Osteoblast (primary cell): ENCODE measurements around the gene BDH1. TPM values are rescaled to one million over a fixed set of nuclear protein-coding genes. Genes with fewer than 3 reads are reported as not detected.

ENCODE experiments used
- DNase-seq: peaks from one replicate; pipeline ENCODE4 v3.0.0; 2011; ENCODE audit warnings: low spot score, mixed read lengths; ENCODE audit not compliant: insufficient read length; ENCODE audit errors: missing footprints
- H2AFZ ChIP-seq: 2 replicates; pipeline ENCODE4 v1.6.0; 2011; ENCODE audit warnings: mild to moderate bottlenecking, low read length
- H3K27ac ChIP-seq: 2 replicates; pipeline ENCODE4 v1.5.1; 2011; ENCODE audit warnings: mild to moderate bottlenecking, low read depth, low read length, moderate library complexity
- H3K27me3 ChIP-seq: 2 replicates; pipeline ENCODE4 v1.6.0; 2012; ENCODE audit warnings: mild to moderate bottlenecking, control low read depth, inconsistent platforms, low read length, moderate library complexity; ENCODE audit not compliant: insufficient read depth
- H3K36me3 ChIP-seq: 2 replicates; pipeline ENCODE4 v1.5.1; 2011; ENCODE audit warnings: mild to moderate bottlenecking, low read length, control low read depth, moderate library complexity; ENCODE audit not compliant: insufficient read depth
- H3K4me1 ChIP-seq: 2 replicates; pipeline ENCODE4 v1.5.1; 2011; ENCODE audit warnings: mild to moderate bottlenecking, low read length, control low read depth, moderate library complexity; ENCODE audit not compliant: insufficient read depth
- H3K4me2 ChIP-seq: 2 replicates; pipeline ENCODE4 v1.6.0; 2011; ENCODE audit warnings: mild to moderate bottlenecking, low read length; ENCODE audit not compliant: insufficient read depth
- H3K4me3 ChIP-seq: fragments of 200-600 bp; sonication (generic); 3 replicates; pipeline ENCODE4 v1.5.1; 2012; ENCODE audit warnings: mild to moderate bottlenecking, low read length, inconsistent platforms; ENCODE audit not compliant: insufficient read depth
- H3K79me2 ChIP-seq: 2 replicates; pipeline ENCODE4 v1.6.0; 2012; ENCODE audit warnings: mild to moderate bottlenecking, low read length, control low read depth, inconsistent platforms; ENCODE audit not compliant: insufficient read depth
- H3K9me3 ChIP-seq: 2 replicates; pipeline ENCODE4 v1.5.1; 2011; ENCODE audit warnings: low read depth, low read length, control low read depth
- H4K20me1 ChIP-seq: 2 replicates; pipeline ENCODE4 v1.6.0; 2012; ENCODE audit warnings: mild to moderate bottlenecking, low read length, control low read depth; ENCODE audit not compliant: insufficient read depth
- total RNA-seq: library from RNA; depleted of rRNA; stranded (reverse); fragments of >200 nt; gene quantifications from 2 replicates; pipeline ENCODE4 v1.2.3, GENCODE V29; 2012
- TF ChIP-seq, protein P1 (sequence below): IDR thresholded peaks from 2 replicates; pipeline ENCODE4 v1.5.1; 2011; ENCODE audit warnings: mild to moderate bottlenecking, low read depth, low read length, moderate library complexity; ENCODE audit errors: extremely low read depth

Gene BDH1
- total RNA-seq, 1 donor = 5.8 TPM

DNA sequence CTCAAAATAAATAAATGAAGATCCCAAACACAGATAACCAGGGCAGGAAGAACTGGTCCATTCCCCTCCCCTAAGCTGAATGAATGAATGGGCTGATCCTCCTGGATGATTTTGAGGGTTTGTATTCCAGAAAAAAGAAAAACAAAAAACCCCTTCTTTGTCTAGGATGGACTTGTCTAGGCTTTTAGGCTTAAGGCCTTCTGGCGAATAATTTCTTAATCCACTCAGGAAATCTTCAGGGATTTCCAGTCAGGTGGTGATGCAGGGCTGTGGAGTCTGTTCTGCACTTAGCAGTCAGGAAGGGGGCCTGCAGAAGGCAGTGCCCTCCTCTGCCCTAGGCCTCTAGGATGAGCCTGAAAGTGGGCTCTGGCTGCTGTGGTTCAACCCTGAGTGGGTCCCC, 52.1 kb downstream of the BDH1 start:
- no peak overlapping the region for H3K4me3 ChIP-seq
- H3K27me3 ChIP-seq = no peaks in the 10 kb centered on the region
- no peaks in the 10 kb centered on the region for H3K79me2 ChIP-seq
- no peak overlapping the region for H3K4me2 ChIP-seq
- no peaks in the 10 kb centered on the region for H3K9me3 ChIP-seq
- no peaks in the 10 kb centered on the region for H3K36me3 ChIP-seq
- H4K20me1 ChIP-seq = no peaks in the 10 kb centered on the region
- no peak overlapping the region for H2AFZ ChIP-seq
- TF ChIP-seq, protein P1, sequence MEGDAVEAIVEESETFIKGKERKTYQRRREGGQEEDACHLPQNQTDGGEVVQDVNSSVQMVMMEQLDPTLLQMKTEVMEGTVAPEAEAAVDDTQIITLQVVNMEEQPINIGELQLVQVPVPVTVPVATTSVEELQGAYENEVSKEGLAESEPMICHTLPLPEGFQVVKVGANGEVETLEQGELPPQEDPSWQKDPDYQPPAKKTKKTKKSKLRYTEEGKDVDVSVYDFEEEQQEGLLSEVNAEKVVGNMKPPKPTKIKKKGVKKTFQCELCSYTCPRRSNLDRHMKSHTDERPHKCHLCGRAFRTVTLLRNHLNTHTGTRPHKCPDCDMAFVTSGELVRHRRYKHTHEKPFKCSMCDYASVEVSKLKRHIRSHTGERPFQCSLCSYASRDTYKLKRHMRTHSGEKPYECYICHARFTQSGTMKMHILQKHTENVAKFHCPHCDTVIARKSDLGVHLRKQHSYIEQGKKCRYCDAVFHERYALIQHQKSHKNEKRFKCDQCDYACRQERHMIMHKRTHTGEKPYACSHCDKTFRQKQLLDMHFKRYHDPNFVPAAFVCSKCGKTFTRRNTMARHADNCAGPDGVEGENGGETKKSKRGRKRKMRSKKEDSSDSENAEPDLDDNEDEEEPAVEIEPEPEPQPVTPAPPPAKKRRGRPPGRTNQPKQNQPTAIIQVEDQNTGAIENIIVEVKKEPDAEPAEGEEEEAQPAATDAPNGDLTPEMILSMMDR = no peak
- no peak overlapping the region for H3K27ac ChIP-seq
- peaks cover 3% of the 10 kb centered on the region for H3K4me1 ChIP-seq
- no peak for DNase-seq

DNA sequence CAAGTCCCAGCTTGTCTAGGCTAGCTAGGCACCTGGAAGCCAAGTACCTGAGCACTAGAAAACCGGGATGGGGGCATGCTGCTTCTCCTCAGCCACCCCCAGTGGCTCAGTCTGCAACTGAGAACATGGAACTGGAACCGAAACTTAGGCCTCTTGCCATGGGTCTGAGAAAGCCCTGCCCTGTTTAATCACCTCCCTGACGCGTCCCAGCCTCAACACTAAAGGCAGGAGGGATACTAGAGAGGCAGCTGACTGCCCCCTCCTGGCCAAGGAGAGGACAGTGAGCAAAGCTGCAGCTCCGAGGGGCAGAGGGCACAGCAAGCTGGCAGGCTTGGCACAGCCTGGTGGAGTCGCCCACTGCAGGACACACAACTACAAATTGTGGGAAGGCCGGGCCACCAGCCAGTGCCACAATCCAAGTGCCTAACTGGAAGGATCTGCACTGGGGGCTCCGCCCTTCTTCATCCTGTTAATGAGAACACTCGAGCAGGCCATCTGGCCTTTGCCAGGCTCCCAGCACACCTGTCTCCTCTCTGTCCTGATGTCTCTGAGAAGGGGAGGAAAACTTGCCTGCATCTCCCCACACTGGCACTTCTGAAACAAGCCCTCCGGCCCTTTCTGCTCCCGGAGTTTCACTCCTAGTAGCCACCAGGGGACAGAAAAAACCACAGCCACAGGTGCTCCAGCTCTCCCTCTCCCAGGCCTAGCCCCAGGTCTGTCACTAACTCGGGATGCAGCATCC, 53.7 kb downstream of the BDH1 start:
- H3K79me2 ChIP-seq = no peaks in the 10 kb centered on the region
- H3K27me3 ChIP-seq = no peaks in the 10 kb centered on the region
- TF ChIP-seq, protein P1 = peak; percentile 81
- peak; percentile 99 for DNase-seq
- H3K27ac ChIP-seq = peak overlapping the region; percentile 23
- no peaks in the 10 kb centered on the region for H3K36me3 ChIP-seq
- peak overlapping the region; percentile 63 for H2AFZ ChIP-seq
- no peaks in the 10 kb centered on the region for H3K9me3 ChIP-seq
- H3K4me3 ChIP-seq = peak overlapping the region; percentile 31
- no peaks in the 10 kb centered on the region for H4K20me1 ChIP-seq
- H3K4me2 ChIP-seq = peak overlapping the region; percentile 36
- H3K4me1 ChIP-seq = peaks cover 3% of the 10 kb centered on the region

DNA sequence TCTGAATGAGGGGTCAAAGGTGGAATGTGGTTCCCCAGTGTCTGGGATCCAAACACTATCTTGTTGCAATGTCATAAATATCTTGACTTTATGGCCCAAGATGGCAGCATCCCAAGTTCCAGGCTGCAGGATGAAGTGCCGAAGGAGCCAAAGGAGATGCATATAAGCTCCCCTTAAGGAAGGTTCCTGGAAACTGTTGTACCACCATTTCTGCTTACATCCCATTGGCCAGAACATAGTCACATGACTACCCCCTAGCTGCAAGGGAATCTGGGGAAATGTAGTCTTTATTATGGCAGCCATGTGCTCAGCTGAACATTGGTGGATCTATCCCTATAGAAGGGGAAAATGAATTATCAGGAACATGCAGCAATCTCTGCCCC, 54.3 kb downstream of the BDH1 start:
- Histone ChIP-seq H3K9me3 (no peaks in the 10 kb centered on the region), H3K27me3 (no peaks in the 10 kb centered on the region), H2AFZ (peak overlapping the region; percentile 63), H3K4me3 (peak overlapping the region; percentile 31), H3K4me2 (peak overlapping the region; percentile 36), H3K27ac (peak overlapping the region; percentile 23), H4K20me1 (no peaks in the 10 kb centered on the region), H3K4me1 (peaks cover 9% of the 10 kb centered on the region), H3K79me2 (no peaks in the 10 kb centered on the region), H3K36me3 (no peaks in the 10 kb centered on the region)
- DNase-seq = peak; percentile 83
- TF ChIP-seq, protein P1 = no peak

DNA sequence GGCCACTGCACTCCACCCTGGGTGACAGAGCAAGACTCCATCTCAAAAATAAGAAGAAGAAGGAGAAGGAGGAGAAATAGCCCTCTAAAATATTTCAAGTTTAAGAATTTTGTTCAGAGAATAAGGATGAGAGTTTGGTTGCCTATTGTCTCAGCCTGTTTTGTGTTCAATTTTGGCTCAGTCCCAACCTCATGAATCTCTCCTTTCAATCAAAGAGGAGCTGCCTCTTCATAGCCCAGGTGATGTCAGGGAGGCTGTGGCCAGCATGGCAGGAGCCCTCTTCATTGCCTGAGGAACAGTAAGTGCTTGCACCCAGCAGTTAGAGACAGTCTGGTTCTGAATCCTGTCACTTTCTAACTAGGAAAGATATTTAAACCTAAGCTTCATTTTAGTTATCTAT, 55.0 kb downstream of the BDH1 start:
- no peak overlapping the region for H3K4me3 ChIP-seq
- TF ChIP-seq, protein P1 = no peak
- no peak for DNase-seq

More for the DNA sequence above, 55.0 kb downstream of the BDH1 start:
- Histone ChIP-seq H3K36me3 (no peaks in the 10 kb centered on the region), H3K27me3 (no peaks in the 10 kb centered on the region), H3K9me3 (no peaks in the 10 kb centered on the region), H3K79me2 (no peaks in the 10 kb centered on the region), H2AFZ (peak overlapping the region; percentile 58), H3K4me1 (peaks cover 15% of the 10 kb centered on the region), H4K20me1 (no peaks in the 10 kb centered on the region), H3K4me2 (no peak overlapping the region), H3K27ac (no peak overlapping the region)
